ENCODE results near the gene FGF1.

DNA sequence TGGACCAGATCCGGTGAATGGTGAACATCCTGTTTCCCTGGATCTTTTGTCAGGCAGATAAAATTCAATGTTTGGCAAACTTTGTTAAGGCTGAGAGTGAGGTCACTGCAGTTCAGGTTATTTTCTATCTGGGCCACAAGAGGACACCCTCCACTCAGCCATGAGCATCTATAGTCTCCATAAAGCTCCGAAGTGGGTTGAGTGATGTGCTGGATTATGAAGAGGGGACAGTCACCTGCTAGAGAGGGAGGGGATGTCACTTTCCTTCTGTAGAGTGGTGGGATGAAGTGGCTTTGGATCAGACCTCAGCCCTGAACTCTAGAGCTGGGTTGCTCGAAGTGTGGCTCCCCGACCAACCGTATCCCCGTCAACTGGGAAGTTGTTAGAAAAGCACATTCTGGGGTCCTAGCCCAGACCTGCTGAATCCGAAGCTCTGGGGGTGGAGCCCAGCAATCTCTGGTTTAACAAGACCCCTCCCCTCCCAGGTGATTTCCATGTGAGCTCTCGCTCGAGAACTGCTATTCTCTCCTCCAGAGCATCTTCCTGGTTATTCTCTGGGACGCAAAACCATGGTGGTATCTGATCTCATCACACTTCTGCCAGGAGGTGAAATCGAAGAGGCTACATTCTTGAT is 31.8 kb upstream of the FGF1 start:
- TF ChIP-seq POLR2A (IDR thresholded peaks at IDR 0.05), result no peak
- TF ChIP-seq, protein P1, sequence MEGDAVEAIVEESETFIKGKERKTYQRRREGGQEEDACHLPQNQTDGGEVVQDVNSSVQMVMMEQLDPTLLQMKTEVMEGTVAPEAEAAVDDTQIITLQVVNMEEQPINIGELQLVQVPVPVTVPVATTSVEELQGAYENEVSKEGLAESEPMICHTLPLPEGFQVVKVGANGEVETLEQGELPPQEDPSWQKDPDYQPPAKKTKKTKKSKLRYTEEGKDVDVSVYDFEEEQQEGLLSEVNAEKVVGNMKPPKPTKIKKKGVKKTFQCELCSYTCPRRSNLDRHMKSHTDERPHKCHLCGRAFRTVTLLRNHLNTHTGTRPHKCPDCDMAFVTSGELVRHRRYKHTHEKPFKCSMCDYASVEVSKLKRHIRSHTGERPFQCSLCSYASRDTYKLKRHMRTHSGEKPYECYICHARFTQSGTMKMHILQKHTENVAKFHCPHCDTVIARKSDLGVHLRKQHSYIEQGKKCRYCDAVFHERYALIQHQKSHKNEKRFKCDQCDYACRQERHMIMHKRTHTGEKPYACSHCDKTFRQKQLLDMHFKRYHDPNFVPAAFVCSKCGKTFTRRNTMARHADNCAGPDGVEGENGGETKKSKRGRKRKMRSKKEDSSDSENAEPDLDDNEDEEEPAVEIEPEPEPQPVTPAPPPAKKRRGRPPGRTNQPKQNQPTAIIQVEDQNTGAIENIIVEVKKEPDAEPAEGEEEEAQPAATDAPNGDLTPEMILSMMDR (IDR thresholded peaks at IDR 0.05), result peak; percentile 52 to 86 (median 80)

All from heart left ventricle (tissue), 13 donors.